ENCODE measurements around the gene THRAP3. TPM values are rescaled to one million over a fixed set of nuclear protein-coding genes. Genes with fewer than 3 reads are reported as not detected.

The THRAP3 gene
- total and polyA plus RNA-seq, 9 of the 15 experiments (the other 6 are each of a cell fraction or from before 2014, with no cell fraction given) = 66.2 to 135 (median 113) TPM

GRCh38 chr1:36323636-36324352 lies 99.6 kb downstream of the THRAP3 start, which contains the start of gene EVA1B (continued):
- no peak for TF ChIP-seq CREB3 (tag; conservative IDR thresholded peaks at IDR 0.05; ENCODE audit: low read depth)
- peak; percentile 69; the same call in 1 of the 2 replicates for TF ChIP-seq MEF2D (tag; conservative IDR thresholded peaks at IDR 0.05; ENCODE audit: low read depth)
- TF ChIP-seq STAT5B (CRISPR knock-in tag; IDR thresholded peaks at IDR 0.05) = no peak
- no peak for TF ChIP-seq CBFB (CRISPR knock-in tag; IDR thresholded peaks at IDR 0.05)
- TF ChIP-seq HDAC6 (IDR thresholded peaks at IDR 0.05; ENCODE audit: low read depth, low read length) = no peak
- no peak for TF ChIP-seq JUN (IDR thresholded peaks at IDR 0.05; ENCODE audit: borderline replicate concordance, low read depth, low read length)
- no peak for TF ChIP-seq JUN (CRISPR knock-in tag; IDR thresholded peaks at IDR 0.05; ENCODE audit: borderline replicate concordance)
- 0 out of 2 replicates have a peak, but pooled peaks have one; percentile 49 for TF ChIP-seq ATF4 (CRISPR knock-in tag; IDR thresholded peaks at IDR 0.05)
- no peak for TF ChIP-seq LCOR (CRISPR knock-in tag; IDR thresholded peaks at IDR 0.05)
- no peak for TF ChIP-seq MTF1 (CRISPR knock-in tag; IDR thresholded peaks at IDR 0.05; ENCODE audit: borderline replicate concordance)
- TF ChIP-seq CTCF (IDR thresholded peaks at IDR 0.05 in 2 of 3, conservative IDR thresholded peaks at IDR 0.05 in 1 of 3; ENCODE audit: insufficient read depth in 2 of 3, low read depth in 1 of 3, low read length in 3 of 3) = no peak
- peak in 1 of 3 experiments; percentile 69; a peak in 1 of 6 replicates for TF ChIP-seq ZBTB11 (CRISPR knock-in tag; IDR thresholded peaks at IDR 0.05)
- TF ChIP-seq KLF16 (IDR thresholded peaks at IDR 0.05) = no peak
- no peak for TF ChIP-seq ZNF165 (CRISPR knock-in tag; IDR thresholded peaks at IDR 0.05; ENCODE audit: borderline replicate concordance)
- no peak for TF ChIP-seq NCOA4 (IDR thresholded peaks at IDR 0.05; ENCODE audit: partially characterized antibody)
- TF ChIP-seq NFIC (IDR thresholded peaks at IDR 0.05) = no peak
- TF ChIP-seq ZBTB49 (CRISPR knock-in tag; IDR thresholded peaks at IDR 0.05; ENCODE audit: borderline replicate concordance) = no peak

Data from K562 (cell line).